GM18873 (cell line): ENCODE data around the gene IGSF23.

Source experiments
- ATAC-seq: cut with Tn5 transposase; IDR thresholded peaks from one replicate; pipeline ENCODE4 v1.9.1; 2021; ENCODE audit warnings: mild to moderate bottlenecking, moderate library complexity, moderate number of reproducible peaks; ENCODE audit not compliant: unreplicated experiment, low FRiP score

Gene IGSF23

GRCh38 chr19:44613295-44614178 is at the start of gene IGSF23:
Gene IGSF23 (plus strand): TSS chr19:44613563. CDS start chr19:44613646, 83 bp downstream.
- ATAC-seq = no peak

GRCh38 chr19:44566984-44567383 is 46.4 kb upstream of the IGSF23 start:
- no peak for ATAC-seq

GRCh38 chr19:44567745-44568144 is 45.6 kb upstream of the IGSF23 start:
- ATAC-seq = no peak

GRCh38 chr19:44570603-44570983 is 42.8 kb upstream of the IGSF23 start:
- no peak for ATAC-seq

GRCh38 chr19:44570984-44571684 is 42.2 kb upstream of the IGSF23 start:
- no peak for ATAC-seq

GRCh38 chr19:44571830-44572580 is 41.4 kb upstream of the IGSF23 start:
- ATAC-seq = no peak

- ATAC-seq = no peak
Observed at GRCh38 chr19:44572581-44572900, 40.8 kb upstream of the IGSF23 start.

- ATAC-seq = no peak
Observed at GRCh38 chr19:44573183-44573582, 40.2 kb upstream of the IGSF23 start.

- no peak for ATAC-seq
Observed at GRCh38 chr19:44573627-44574026, 39.7 kb upstream of the IGSF23 start.

GRCh38 chr19:44574186-44574950 is 39.0 kb upstream of the IGSF23 start:
- no peak for ATAC-seq

GRCh38 chr19:44575116-44575700 is 38.2 kb upstream of the IGSF23 start:
- ATAC-seq = no peak

- no peak for ATAC-seq
Observed at GRCh38 chr19:44576843-44577565, 36.4 kb upstream of the IGSF23 start.

- no peak for ATAC-seq
Observed at GRCh38 chr19:44577566-44577874, 35.8 kb upstream of the IGSF23 start.

- no peak for ATAC-seq
Observed at GRCh38 chr19:44579663-44580365, 33.5 kb upstream of the IGSF23 start.

- ATAC-seq = no peak
Observed at GRCh38 chr19:44580366-44580895, 32.9 kb upstream of the IGSF23 start.

- ATAC-seq = no peak
Observed at GRCh38 chr19:44581288-44581687, 32.1 kb upstream of the IGSF23 start.

- ATAC-seq = no peak
Observed at GRCh38 chr19:44582581-44583265, 30.6 kb upstream of the IGSF23 start.
